Measurements from ENCODE around the gene CALY. TPM values are rescaled to one million over a fixed set of nuclear protein-coding genes. Genes with fewer than 3 reads are reported as not detected.

The CALY gene, protein sequence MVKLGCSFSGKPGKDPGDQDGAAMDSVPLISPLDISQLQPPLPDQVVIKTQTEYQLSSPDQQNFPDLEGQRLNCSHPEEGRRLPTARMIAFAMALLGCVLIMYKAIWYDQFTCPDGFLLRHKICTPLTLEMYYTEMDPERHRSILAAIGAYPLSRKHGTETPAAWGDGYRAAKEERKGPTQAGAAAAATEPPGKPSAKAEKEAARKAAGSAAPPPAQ
- 1 to 10 TPM; 1.6 to 3.6 (median 2.3) TPM for total RNA-seq

DNA sequence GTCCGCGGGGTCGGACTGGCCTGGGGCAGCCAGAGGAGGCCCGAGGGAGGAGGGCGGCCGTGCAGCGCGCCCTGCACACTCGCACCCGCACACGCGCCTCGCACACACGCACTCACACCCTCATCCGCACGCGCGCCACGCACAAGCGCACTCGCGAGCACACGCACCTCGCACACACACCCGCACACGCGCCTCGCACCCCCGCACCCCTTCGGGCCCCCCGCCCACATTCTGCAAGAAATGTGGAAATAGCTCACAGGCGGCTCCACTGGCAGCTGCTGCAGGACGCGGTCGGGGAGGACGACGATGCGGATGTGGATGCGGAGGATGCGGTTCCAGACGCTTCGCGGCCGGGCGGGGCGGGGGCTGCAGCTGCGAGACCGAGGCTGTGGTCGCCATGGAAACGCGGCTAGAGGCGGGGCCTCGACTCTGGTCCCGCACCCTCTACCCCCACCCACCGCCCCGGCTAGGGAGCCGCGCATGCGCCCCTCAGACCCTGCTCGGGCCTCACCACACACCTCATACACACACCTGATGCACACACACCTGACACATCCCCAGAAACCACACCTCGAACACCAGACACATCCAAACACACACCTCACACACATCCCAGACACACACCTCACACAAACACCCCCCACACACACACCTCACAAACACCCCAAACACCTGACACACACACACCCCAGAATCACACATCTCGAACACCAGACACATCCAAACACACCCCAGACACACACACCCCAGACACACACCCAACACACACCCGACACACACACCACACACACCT lies at the start of gene CALY:
Gene CALY (minus strand): TSS at position 320 of the 793 bp plus-strand sequence. CDS start 7,907 bp downstream, outside the sequence.
- Histone ChIP-seq H3K27me3 (peaks cover 11 to 92% (median 41%) of the 10 kb centered on the region in 4 donors), H3K4me1 (peaks cover 22 to 28% (median 24%) of the 10 kb centered on the region in 4 donors), H3K9me3 (no peaks in the 10 kb centered on the region), H3K27ac (replicated peaks in 1 of 4) (no peak within 1 kb of the TSS), H3K36me3 (no peaks in the 10 kb centered on the region), H3K4me3 (peak within 1 kb of the TSS; percentile 47 to 55 (median 48))
- 19% methylated on average over 40 of the region's 63 CpGs for WGBS
- intact Hi-C loops (cut with DNase I): loop anchor here (10.0 kb wide), 1 partner anchor 158 kb away; no protein-coding TSS in a partner anchor
- no peak for DNase-seq (ENCODE audit: extremely low spot score)
- TF ChIP-seq, protein P1, sequence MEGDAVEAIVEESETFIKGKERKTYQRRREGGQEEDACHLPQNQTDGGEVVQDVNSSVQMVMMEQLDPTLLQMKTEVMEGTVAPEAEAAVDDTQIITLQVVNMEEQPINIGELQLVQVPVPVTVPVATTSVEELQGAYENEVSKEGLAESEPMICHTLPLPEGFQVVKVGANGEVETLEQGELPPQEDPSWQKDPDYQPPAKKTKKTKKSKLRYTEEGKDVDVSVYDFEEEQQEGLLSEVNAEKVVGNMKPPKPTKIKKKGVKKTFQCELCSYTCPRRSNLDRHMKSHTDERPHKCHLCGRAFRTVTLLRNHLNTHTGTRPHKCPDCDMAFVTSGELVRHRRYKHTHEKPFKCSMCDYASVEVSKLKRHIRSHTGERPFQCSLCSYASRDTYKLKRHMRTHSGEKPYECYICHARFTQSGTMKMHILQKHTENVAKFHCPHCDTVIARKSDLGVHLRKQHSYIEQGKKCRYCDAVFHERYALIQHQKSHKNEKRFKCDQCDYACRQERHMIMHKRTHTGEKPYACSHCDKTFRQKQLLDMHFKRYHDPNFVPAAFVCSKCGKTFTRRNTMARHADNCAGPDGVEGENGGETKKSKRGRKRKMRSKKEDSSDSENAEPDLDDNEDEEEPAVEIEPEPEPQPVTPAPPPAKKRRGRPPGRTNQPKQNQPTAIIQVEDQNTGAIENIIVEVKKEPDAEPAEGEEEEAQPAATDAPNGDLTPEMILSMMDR (IDR thresholded peaks at IDR 0.05): no peak
- TF ChIP-seq POLR2A (IDR thresholded peaks at IDR 0.05; ENCODE audit: low read depth) (no peak), POLR2AphosphoS5 (IDR thresholded peaks at IDR 0.05) (no peak), EP300 (IDR thresholded peaks at IDR 0.05) (no peak)

DNA sequence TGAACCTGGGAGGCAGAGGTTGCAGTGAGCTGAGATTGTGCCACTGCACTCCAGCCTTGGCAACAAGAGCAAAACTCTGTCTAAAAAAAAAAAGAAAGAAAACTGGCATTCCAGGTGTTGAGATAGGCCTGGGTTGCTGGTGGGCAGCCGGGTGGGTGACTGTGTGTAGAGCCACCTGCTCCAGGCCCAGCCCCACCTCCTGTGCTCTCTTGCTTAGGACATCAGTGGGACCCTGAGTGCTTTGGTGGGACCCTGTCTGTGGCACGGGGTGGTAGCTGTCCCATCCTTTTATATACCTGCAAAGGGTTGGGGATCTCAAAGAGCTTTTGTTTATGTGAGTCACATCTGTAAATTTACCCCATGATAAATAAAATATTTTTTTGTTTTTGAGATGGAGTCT lies 48.5 kb upstream of the CALY start:
- WGBS: 100% methylated on average over 2 of the region's 2 CpGs
- TF ChIP-seq POLR2A (IDR thresholded peaks at IDR 0.05; ENCODE audit: low read depth) (no peak), POLR2AphosphoS5 (IDR thresholded peaks at IDR 0.05) (no peak), EP300 (IDR thresholded peaks at IDR 0.05) (no peak)
- TF ChIP-seq, protein P1 (IDR thresholded peaks at IDR 0.05): no peak
- no peak overlapping the region for H3K4me3 ChIP-seq
- no peak overlapping the region for H3K27ac ChIP-seq (replicated peaks in 1 of 4)
- peaks cover 6 to 11% (median 8%) of the 10 kb centered on the region in 4 donors for H3K4me1 ChIP-seq
- H3K27me3 ChIP-seq: no peaks in the 10 kb centered on the region
- H3K9me3 ChIP-seq: no peaks in the 10 kb centered on the region
- DNase-seq (ENCODE audit: extremely low spot score): no peak
- intact Hi-C loops (cut with DNase I): no loop called here
- H3K36me3 ChIP-seq: peaks cover 0 to 65% (median 25%) of the 10 kb centered on the region in 4 donors

DNA sequence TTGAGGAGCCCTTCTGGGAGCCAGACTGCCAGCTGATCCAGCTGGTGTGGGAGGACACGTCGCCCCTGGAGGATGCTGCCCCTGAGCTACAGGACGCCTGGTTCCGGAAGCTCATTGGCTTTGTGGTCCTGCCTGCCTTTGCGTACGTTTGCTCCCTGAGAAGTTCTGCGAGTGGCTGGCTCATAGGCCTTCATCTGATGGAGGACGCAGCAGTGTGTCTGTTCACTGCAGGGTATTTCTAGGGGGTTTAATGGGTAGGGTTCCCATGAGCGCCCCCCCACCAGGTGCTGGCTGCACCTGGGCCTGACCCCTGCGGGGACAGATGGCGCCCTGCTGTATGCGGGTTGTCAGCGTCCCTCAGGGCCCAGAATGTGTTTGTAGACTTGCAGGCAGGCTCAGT lies 47.4 kb upstream of the CALY start:
- 90% methylated on average over 11 of the region's 13 CpGs for WGBS
- no peak overlapping the region for H3K27ac ChIP-seq (replicated peaks in 1 of 4)
- H3K4me1 ChIP-seq: peaks cover 7 to 21% (median 15%) of the 10 kb centered on the region in 4 donors
- H3K9me3 ChIP-seq: no peaks in the 10 kb centered on the region
- TF ChIP-seq, protein P1 (IDR thresholded peaks at IDR 0.05): no peak
- DNase-seq (ENCODE audit: extremely low spot score): no peak
- H3K27me3 ChIP-seq: no peaks in the 10 kb centered on the region
- intact Hi-C loops (cut with DNase I): no loop called here
- H3K4me3 ChIP-seq: no peak overlapping the region
- peaks cover 0 to 55% (median 25%) of the 10 kb centered on the region in 4 donors for H3K36me3 ChIP-seq

DNA sequence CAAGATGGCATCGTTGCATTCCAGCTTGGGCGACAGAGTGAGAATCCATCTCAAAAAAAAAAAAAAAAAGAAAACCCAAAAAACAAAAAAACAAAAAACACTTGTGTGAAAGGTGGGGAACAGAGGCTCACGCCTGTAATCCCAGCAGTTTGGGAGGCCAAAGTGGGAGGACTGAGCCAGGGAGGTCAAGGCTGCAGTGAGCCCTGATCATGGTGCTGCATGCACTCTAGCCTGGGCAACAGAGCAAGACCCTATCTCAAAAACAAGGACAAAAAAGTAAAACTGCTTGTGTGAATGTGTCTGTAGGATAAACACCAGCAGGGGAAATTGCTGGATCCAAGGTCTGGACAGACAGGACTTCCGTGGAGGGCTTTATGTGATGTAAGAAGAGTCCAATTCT lies 46.9 kb upstream of the CALY start:
- Histone ChIP-seq H3K4me1 (peaks cover 7 to 21% (median 15%) of the 10 kb centered on the region in 4 donors), H3K4me3 (no peak overlapping the region), H3K27me3 (no peaks in the 10 kb centered on the region), H3K9me3 (no peaks in the 10 kb centered on the region), H3K27ac (replicated peaks in 1 of 4) (no peak overlapping the region), H3K36me3 (peaks cover 0 to 50% (median 22%) of the 10 kb centered on the region in 4 donors)
- no peak for TF ChIP-seq EP300 (IDR thresholded peaks at IDR 0.05)
- WGBS: 96% methylated on average over 4 of the region's 4 CpGs
- intact Hi-C loops (cut with DNase I): no loop called here
- no peak for DNase-seq (ENCODE audit: extremely low spot score)

DNA sequence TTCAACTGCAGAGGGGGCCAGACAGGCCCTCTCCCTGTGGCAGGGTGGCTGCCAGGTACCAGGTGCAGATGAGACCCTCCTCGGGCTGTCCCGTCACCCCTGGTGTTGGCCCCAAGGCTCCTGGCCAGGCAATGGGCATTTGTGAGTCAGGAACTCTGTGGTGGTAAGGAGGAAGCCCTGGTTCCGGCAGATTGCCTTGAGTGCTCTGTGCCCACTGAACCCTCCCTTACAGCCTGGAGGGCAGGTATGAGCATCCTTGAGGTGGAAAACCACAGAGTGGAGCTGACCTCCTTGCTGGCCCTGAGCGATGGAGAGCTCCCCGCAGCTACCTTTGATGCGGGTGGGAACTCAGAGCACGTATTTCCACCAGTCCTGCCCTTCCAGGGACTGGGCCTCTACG lies 44.3 kb upstream of the CALY start:
- Histone ChIP-seq H3K27ac (replicated peaks in 1 of 4) (no peak overlapping the region), H3K4me1 (peaks cover 11 to 34% (median 26%) of the 10 kb centered on the region in 4 donors), H3K4me3 (no peak overlapping the region), H3K27me3 (no peaks in the 10 kb centered on the region), H3K36me3 (peaks cover 0 to 39% (median 21%) of the 10 kb centered on the region in 4 donors), H3K9me3 (no peaks in the 10 kb centered on the region)
- WGBS: 90% methylated on average over 4 of the region's 8 CpGs
- TF ChIP-seq EP300 (IDR thresholded peaks at IDR 0.05) (no peak), POLR2A (IDR thresholded peaks at IDR 0.05; ENCODE audit: low read depth) (no peak), POLR2AphosphoS5 (IDR thresholded peaks at IDR 0.05) (no peak)
- TF ChIP-seq, protein P1 (IDR thresholded peaks at IDR 0.05): no peak
- DNase-seq (ENCODE audit: extremely low spot score): no peak
- intact Hi-C loops (cut with DNase I): no loop called here

Data from esophagus muscularis mucosa (tissue), 4 donors.